Osteocyte (in vitro differentiated cells): ENCODE measurements around the gene MED13L. TPM values are rescaled to one million over a fixed set of nuclear protein-coding genes. Genes with fewer than 3 reads are reported as not detected.

Experiments used
- DNase-seq: peaks from one replicate; pipeline ENCODE4 v3.0.0; 2021; ENCODE audit warnings: mixed read lengths; ENCODE audit not compliant: unreplicated experiment; ENCODE audit errors: extremely low spot score
- H3K27ac Mint-ChIP-seq: one replicate; pipeline ENCODE4 v1.8.0; 2021; ENCODE audit warnings: mild to moderate bottlenecking, mixed read lengths; ENCODE audit not compliant: unreplicated experiment
- H3K27me3 Mint-ChIP-seq: one replicate; pipeline ENCODE4 v1.8.0; 2021; ENCODE audit warnings: mixed read lengths; ENCODE audit not compliant: unreplicated experiment
- H3K36me3 Mint-ChIP-seq: one replicate; pipeline ENCODE4 v1.8.0; 2021; ENCODE audit warnings: mixed read lengths; ENCODE audit not compliant: unreplicated experiment
- H3K4me1 Mint-ChIP-seq: one replicate; pipeline ENCODE4 v1.8.0; 2021; ENCODE audit warnings: mixed read lengths; ENCODE audit not compliant: unreplicated experiment
- H3K4me3 Mint-ChIP-seq: one replicate; pipeline ENCODE4 v1.8.0; 2021; ENCODE audit warnings: mild to moderate bottlenecking, moderate library complexity, mixed read lengths; ENCODE audit not compliant: unreplicated experiment
- H3K9me3 Mint-ChIP-seq: one replicate; pipeline ENCODE4 v1.8.0; 2021; ENCODE audit warnings: mixed read lengths; ENCODE audit not compliant: unreplicated experiment
- total RNA-seq: library from RNA; stranded (reverse); gene quantifications from 2 replicates; pipeline ENCODE4 v1.2.1, GENCODE V29; 2021
- TF ChIP-seq, protein P1 (sequence below): fragments of 200-600 bp; sonication (generic); IDR thresholded peaks from 2 replicates; pipeline ENCODE4 v1.5.0; 2021; ENCODE audit warnings: antibody characterized with exemption, mild to moderate bottlenecking, moderate library complexity

Gene MED13L
- total RNA-seq, 1 donor from 2014 or later: 229 TPM

GRCh38 chr12:116157845-116158267 is 119.6 kb downstream of the MED13L start:
- Mint-ChIP-seq H3K27ac (peak overlapping the region; percentile 63), H3K36me3 (no peaks in the 10 kb centered on the region), H3K27me3 (no peaks in the 10 kb centered on the region), H3K9me3 (no peaks in the 10 kb centered on the region), H3K4me3 (no peak overlapping the region), H3K4me1 (peaks cover 71% of the 10 kb centered on the region)
- no peak for DNase-seq
- TF ChIP-seq, protein P1, sequence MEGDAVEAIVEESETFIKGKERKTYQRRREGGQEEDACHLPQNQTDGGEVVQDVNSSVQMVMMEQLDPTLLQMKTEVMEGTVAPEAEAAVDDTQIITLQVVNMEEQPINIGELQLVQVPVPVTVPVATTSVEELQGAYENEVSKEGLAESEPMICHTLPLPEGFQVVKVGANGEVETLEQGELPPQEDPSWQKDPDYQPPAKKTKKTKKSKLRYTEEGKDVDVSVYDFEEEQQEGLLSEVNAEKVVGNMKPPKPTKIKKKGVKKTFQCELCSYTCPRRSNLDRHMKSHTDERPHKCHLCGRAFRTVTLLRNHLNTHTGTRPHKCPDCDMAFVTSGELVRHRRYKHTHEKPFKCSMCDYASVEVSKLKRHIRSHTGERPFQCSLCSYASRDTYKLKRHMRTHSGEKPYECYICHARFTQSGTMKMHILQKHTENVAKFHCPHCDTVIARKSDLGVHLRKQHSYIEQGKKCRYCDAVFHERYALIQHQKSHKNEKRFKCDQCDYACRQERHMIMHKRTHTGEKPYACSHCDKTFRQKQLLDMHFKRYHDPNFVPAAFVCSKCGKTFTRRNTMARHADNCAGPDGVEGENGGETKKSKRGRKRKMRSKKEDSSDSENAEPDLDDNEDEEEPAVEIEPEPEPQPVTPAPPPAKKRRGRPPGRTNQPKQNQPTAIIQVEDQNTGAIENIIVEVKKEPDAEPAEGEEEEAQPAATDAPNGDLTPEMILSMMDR: no peak

DNA sequence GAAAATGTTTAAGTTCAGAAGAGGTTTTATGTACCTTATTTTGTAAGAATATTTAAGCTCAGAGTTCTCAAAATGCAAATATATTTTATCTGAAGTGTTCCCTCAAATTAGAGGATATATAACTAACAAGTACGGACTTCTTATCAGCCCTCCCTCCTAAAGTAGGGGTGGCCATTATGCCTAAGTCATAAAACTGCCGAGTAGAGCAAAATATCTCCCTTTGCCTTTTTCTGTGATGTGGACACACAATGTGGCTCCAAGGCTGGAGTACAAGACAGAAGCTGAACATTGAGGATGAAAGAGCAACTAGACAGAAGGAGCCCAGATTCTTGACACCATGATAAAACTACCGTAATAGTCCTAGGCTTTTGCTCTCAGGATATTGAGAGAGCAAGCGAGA is 120.9 kb downstream of the MED13L start:
- Mint-ChIP-seq H3K4me1 (peaks cover 73% of the 10 kb centered on the region), H3K36me3 (no peaks in the 10 kb centered on the region)

DNA sequence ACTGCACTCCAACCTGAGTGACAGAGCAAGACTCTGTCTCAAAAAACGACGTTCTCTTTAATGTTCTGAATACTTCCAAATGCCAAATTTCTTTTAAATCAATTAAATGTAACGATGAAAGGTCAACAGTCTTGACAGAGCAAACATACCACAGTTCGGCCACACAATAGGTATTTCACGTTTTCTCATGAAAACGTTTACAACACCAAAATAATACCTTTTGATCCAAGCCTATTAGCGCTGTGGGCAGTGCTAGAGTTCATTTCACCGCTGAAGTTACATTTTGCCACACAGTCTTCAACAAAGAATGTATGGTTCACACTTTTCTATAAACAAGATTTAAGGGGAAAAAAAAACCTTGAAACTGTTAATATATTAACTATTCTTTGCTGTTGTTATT is 122.1 kb downstream of the MED13L start:
- no peak for DNase-seq
- TF ChIP-seq, protein P1: no peak
- H3K4me3 Mint-ChIP-seq: no peak overlapping the region
- no peaks in the 10 kb centered on the region for H3K9me3 Mint-ChIP-seq
- no peaks in the 10 kb centered on the region for H3K36me3 Mint-ChIP-seq
- no peaks in the 10 kb centered on the region for H3K27me3 Mint-ChIP-seq
- peaks cover 75% of the 10 kb centered on the region for H3K4me1 Mint-ChIP-seq
- no peak overlapping the region for H3K27ac Mint-ChIP-seq

More for the DNA sequence above, 120.9 kb downstream of the MED13L start:
- Mint-ChIP-seq H3K9me3 (no peaks in the 10 kb centered on the region), H3K27me3 (no peaks in the 10 kb centered on the region), H3K27ac (no peak overlapping the region), H3K4me3 (no peak overlapping the region)
- DNase-seq: no peak
- TF ChIP-seq, protein P1: no peak

- no peaks in the 10 kb centered on the region for H3K9me3 Mint-ChIP-seq
- no peak overlapping the region for H3K4me3 Mint-ChIP-seq
- peak overlapping the region; percentile 70 for H3K27ac Mint-ChIP-seq
Observed at GRCh38 chr12:116153983-116154382, 123.5 kb downstream of the MED13L start.

GRCh38 chr12:116153113-116153512 is 124.4 kb downstream of the MED13L start:
- H3K4me1 Mint-ChIP-seq: peaks cover 79% of the 10 kb centered on the region
- H3K9me3 Mint-ChIP-seq: no peaks in the 10 kb centered on the region
- H3K36me3 Mint-ChIP-seq: no peaks in the 10 kb centered on the region
- H3K27ac Mint-ChIP-seq: peak overlapping the region; percentile 70
- H3K27me3 Mint-ChIP-seq: no peaks in the 10 kb centered on the region
- TF ChIP-seq, protein P1: no peak
- no peak overlapping the region for H3K4me3 Mint-ChIP-seq
- no peak for DNase-seq

More at GRCh38 chr12:116153983-116154382, 123.5 kb downstream of the MED13L start:
- Mint-ChIP-seq H3K36me3 (no peaks in the 10 kb centered on the region), H3K27me3 (no peaks in the 10 kb centered on the region), H3K4me1 (peaks cover 82% of the 10 kb centered on the region)
- TF ChIP-seq, protein P1: no peak
- DNase-seq: no peak
